SK-N-MC (cell line): ENCODE results near the gene IFTAP.

Experiments used
- DNase-seq: peaks from one replicate; pipeline ENCODE4 v3.0.0-alpha.2; 2011; ENCODE audit warnings: low read depth, low spot score
- H3K27ac ChIP-seq: fragments of 200-600 bp; sonication (generic); 2 replicates; pipeline ENCODE4 v1.5.1; 2016; ENCODE audit warnings: mixed run types
- H3K36me3 ChIP-seq: fragments of 200-600 bp; sonication (generic); 2 replicates; pipeline ENCODE4 v1.6.1; 2017; ENCODE audit warnings: antibody characterized with exemption, low read length, mixed read lengths; ENCODE audit not compliant: insufficient read depth
- H3K4me3 ChIP-seq: fragments of 200-600 bp; sonication (generic); 2 replicates; pipeline ENCODE4 v1.5.1; 2016
- H3K9ac ChIP-seq: fragments of 200-600 bp; sonication (generic); 2 replicates; pipeline ENCODE4 v1.8.0; 2017; ENCODE audit warnings: mixed run types, mixed read lengths; ENCODE audit not compliant: insufficient read length
- H3K9me3 ChIP-seq: fragments of 200-600 bp; sonication (generic); 2 replicates; pipeline ENCODE4 v1.6.1; 2017; ENCODE audit warnings: low read depth, mild to moderate bottlenecking, antibody characterized with exemption, low read length, moderate library complexity, mixed read lengths
- EZH2 ChIP-seq: fragments of 200-600 bp; sonication (generic); IDR thresholded peaks from one replicate; pipeline ENCODE4 v1.6.1; 2017; ENCODE audit warnings: antibody characterized with exemption
- FOXP2 ChIP-seq: optimal IDR thresholded peaks from 2 replicates; pipeline ENCODE3; 2011; ENCODE audit warnings: mild to moderate bottlenecking, moderate library complexity; ENCODE audit not compliant: insufficient read depth; ENCODE audit errors: extremely low read length, control extremely low read depth
- POLR2AphosphoS5 ChIP-seq: IDR thresholded peaks from 2 replicates; pipeline ENCODE4 v1.6.1; 2012; ENCODE audit warnings: mild to moderate bottlenecking, low read depth, low read length, borderline replicate concordance

IFTAP gene

GRCh38 chr11:36700246-36700645, 105.9 kb downstream of the IFTAP start:
- no peak overlapping the region for H3K9ac ChIP-seq
- no peaks in the 10 kb centered on the region for H3K9me3 ChIP-seq
- no peak overlapping the region for H3K27ac ChIP-seq
- TF ChIP-seq POLR2AphosphoS5 (no peak), EZH2 (no peak), FOXP2 (no peak)
- no peak overlapping the region for H3K4me3 ChIP-seq
- no peak for DNase-seq
- no peaks in the 10 kb centered on the region for H3K36me3 ChIP-seq

- H3K4me3 ChIP-seq, result peak overlapping the region; percentile 8; the same call in 1 of the 2 replicates
- H3K36me3 ChIP-seq, result no peaks in the 10 kb centered on the region
- no peaks in the 10 kb centered on the region for H3K9me3 ChIP-seq
- H3K27ac ChIP-seq, result no peak overlapping the region
- H3K9ac ChIP-seq, result peak overlapping the region; percentile 41
- TF ChIP-seq FOXP2, result no peak
- no peak for TF ChIP-seq EZH2
- TF ChIP-seq POLR2AphosphoS5, result no peak
- peak; percentile 81 for DNase-seq
Measured at GRCh38 chr11:36702330-36703054, 108.2 kb downstream of the IFTAP start.

DNA sequence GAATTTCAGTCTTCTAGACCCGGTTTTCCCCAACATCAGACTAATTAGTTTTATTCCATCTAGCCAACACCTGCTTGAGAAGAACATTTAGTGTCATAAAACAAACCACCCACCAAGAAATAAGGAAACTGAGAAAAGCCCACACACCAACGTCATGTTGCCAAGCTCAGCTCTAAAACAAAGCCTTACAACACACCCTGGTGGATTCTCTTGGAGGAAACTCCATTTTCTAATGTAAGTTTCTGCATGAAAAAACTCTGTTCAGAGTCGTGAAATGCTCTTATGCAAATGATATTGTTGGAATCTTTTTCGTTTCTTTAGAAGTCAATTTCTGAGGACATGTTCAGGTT, 108.7 kb downstream of the IFTAP start:
- H3K36me3 ChIP-seq, result no peaks in the 10 kb centered on the region
- TF ChIP-seq FOXP2 (no peak), EZH2 (no peak), POLR2AphosphoS5 (no peak)
- H3K27ac ChIP-seq, result no peak overlapping the region
- DNase-seq, result no peak
- H3K9me3 ChIP-seq, result no peaks in the 10 kb centered on the region
- peak overlapping the region; percentile 8; the same call in 1 of the 2 replicates for H3K4me3 ChIP-seq
- H3K9ac ChIP-seq, result no peak overlapping the region
